Measurements from ENCODE around the gene RPL32. TPM values are rescaled to one million over a fixed set of nuclear protein-coding genes. Genes with fewer than 3 reads are reported as not detected.

Gene RPL32
- total and polyA plus RNA-seq, 2 donors (not counting 3 experiments of a cell fraction or from before 2014, with no cell fraction given), result 1,075 to 1,588 TPM

GRCh38 chr3:12817343-12817710 is 24.0 kb downstream of the RPL32 start:
- no peak for FAIRE-seq

GRCh38 chr3:12816521-12817342 is 24.6 kb downstream of the RPL32 start:
- ChIA-PET POLR2A (no interaction called here), CTCF (interaction anchor here (1.4 kb wide), 1 partner anchor 25 kb away, joined by 4 read pairs; the partner anchor contains the start of gene RPL32)
- Histone ChIP-seq H3K36me3 (ENCODE audit: control insufficient read depth in 2 of 2, extremely low read depth in 1 of 2, insufficient read depth in 2 of 2, low read length in 2 of 2) (peaks cover 0 to 4% of the 10 kb centered on the region in 2 experiments), H3K4me2 (ENCODE audit: insufficient read depth, low read length) (no peak overlapping the region), H2AFZ (ENCODE audit: low read depth, low read length) (no peak overlapping the region), H3K9ac (replicated peaks; ENCODE audit: extremely low read depth, insufficient read depth, low read length) (no peak overlapping the region), H3K79me2 (ENCODE audit: control insufficient read depth, insufficient read depth, low read length) (no peaks in the 10 kb centered on the region), H3K4me1 (ENCODE audit: control insufficient read depth, extremely low read depth, insufficient read depth, low read length) (no peaks in the 10 kb centered on the region), H3K27ac (ENCODE audit: insufficient read depth, low read depth, low read length) (no peak overlapping the region), H3K9me1 (replicated peaks; ENCODE audit: control insufficient read depth, extremely low read depth, insufficient read depth, low read length) (no peaks in the 10 kb centered on the region), H3K27me3 (ENCODE audit: control insufficient read depth in 2 of 2, insufficient read depth in 2 of 2, low read length in 2 of 2) (no peaks in the 10 kb centered on the region), H3K4me3 (replicated peaks in 1 of 3; ENCODE audit: insufficient read depth in 1 of 3, low read depth in 1 of 3, low read length in 3 of 3) (no peak overlapping the region), H3K9me3 (replicated peaks; ENCODE audit: control insufficient read depth, insufficient read depth, low read length) (no peaks in the 10 kb centered on the region), H4K20me1 (replicated peaks; ENCODE audit: control insufficient read depth, extremely low read depth, insufficient read depth, low read length) (no peaks in the 10 kb centered on the region)
- intact Hi-C loops (cut with micrococcal nuclease) (no loop called here), dilution Hi-C loops (cut with MboI; ENCODE audit: extremely low pct_ligation_motif_present, low sequenced_read_pairs) (no loop called here)
- DNase-seq (ENCODE audit: low read depth, low spot score) (no peak), FAIRE-seq (no peak)
- no TSS peak for BruUV-seq (replicated peaks)
- no peak for TF ChIP-seq JUN (IDR thresholded peaks at IDR 0.05; ENCODE audit: borderline replicate concordance, insufficient read depth, insufficient read length, low read depth)
- no peak for TF ChIP-seq EZH2 (IDR thresholded peaks at IDR 0.05; ENCODE audit: borderline replicate concordance, low read depth, low read length, severe bottlenecking)
- TF ChIP-seq POLR2A (IDR thresholded peaks at IDR 0.05; ENCODE audit: low read depth, low read length), result no peak
- TF ChIP-seq, protein P1, sequence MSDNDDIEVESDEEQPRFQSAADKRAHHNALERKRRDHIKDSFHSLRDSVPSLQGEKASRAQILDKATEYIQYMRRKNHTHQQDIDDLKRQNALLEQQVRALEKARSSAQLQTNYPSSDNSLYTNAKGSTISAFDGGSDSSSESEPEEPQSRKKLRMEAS (IDR thresholded peaks at IDR 0.05; ENCODE audit: insufficient read depth, insufficient read length), result no peak
- TF ChIP-seq FOS (IDR thresholded peaks at IDR 0.05; ENCODE audit: borderline replicate concordance, insufficient read depth, low read length), result no peak
- TF ChIP-seq MYC (IDR thresholded peaks at IDR 0.05; ENCODE audit: low read depth, low read length), result no peak
- no peak for TF ChIP-seq POLR2AphosphoS5 (IDR thresholded peaks at IDR 0.05; ENCODE audit: insufficient read depth, low read depth, low read length)
- TF ChIP-seq GATA2 (IDR thresholded peaks at IDR 0.05; ENCODE audit: insufficient read depth, insufficient read length, low read depth, low read length), result no peak
- TF ChIP-seq, protein P2, sequence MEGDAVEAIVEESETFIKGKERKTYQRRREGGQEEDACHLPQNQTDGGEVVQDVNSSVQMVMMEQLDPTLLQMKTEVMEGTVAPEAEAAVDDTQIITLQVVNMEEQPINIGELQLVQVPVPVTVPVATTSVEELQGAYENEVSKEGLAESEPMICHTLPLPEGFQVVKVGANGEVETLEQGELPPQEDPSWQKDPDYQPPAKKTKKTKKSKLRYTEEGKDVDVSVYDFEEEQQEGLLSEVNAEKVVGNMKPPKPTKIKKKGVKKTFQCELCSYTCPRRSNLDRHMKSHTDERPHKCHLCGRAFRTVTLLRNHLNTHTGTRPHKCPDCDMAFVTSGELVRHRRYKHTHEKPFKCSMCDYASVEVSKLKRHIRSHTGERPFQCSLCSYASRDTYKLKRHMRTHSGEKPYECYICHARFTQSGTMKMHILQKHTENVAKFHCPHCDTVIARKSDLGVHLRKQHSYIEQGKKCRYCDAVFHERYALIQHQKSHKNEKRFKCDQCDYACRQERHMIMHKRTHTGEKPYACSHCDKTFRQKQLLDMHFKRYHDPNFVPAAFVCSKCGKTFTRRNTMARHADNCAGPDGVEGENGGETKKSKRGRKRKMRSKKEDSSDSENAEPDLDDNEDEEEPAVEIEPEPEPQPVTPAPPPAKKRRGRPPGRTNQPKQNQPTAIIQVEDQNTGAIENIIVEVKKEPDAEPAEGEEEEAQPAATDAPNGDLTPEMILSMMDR (IDR thresholded peaks at IDR 0.05; ENCODE audit: extremely low read depth in 1 of 2, insufficient read depth in 1 of 2, low read depth in 1 of 2, low read length in 2 of 2), result no peak

More at GRCh38 chr3:12817343-12817710, 24.0 kb downstream of the RPL32 start:
- Histone ChIP-seq H3K4me3 (replicated peaks in 1 of 3; ENCODE audit: insufficient read depth in 1 of 3, low read depth in 1 of 3, low read length in 3 of 3) (no peak overlapping the region), H3K9ac (replicated peaks; ENCODE audit: extremely low read depth, insufficient read depth, low read length) (no peak overlapping the region), H3K4me2 (ENCODE audit: insufficient read depth, low read length) (no peak overlapping the region), H3K27me3 (ENCODE audit: control insufficient read depth in 2 of 2, insufficient read depth in 2 of 2, low read length in 2 of 2) (no peaks in the 10 kb centered on the region), H3K9me1 (replicated peaks; ENCODE audit: control insufficient read depth, extremely low read depth, insufficient read depth, low read length) (no peaks in the 10 kb centered on the region), H3K9me3 (replicated peaks; ENCODE audit: control insufficient read depth, insufficient read depth, low read length) (no peaks in the 10 kb centered on the region), H2AFZ (ENCODE audit: low read depth, low read length) (no peak overlapping the region), H3K79me2 (ENCODE audit: control insufficient read depth, insufficient read depth, low read length) (no peaks in the 10 kb centered on the region), H3K27ac (ENCODE audit: insufficient read depth, low read depth, low read length) (no peak overlapping the region), H3K4me1 (ENCODE audit: control insufficient read depth, extremely low read depth, insufficient read depth, low read length) (no peaks in the 10 kb centered on the region), H4K20me1 (replicated peaks; ENCODE audit: control insufficient read depth, extremely low read depth, insufficient read depth, low read length) (no peaks in the 10 kb centered on the region), H3K36me3 (ENCODE audit: control insufficient read depth in 2 of 2, extremely low read depth in 1 of 2, insufficient read depth in 2 of 2, low read length in 2 of 2) (peaks cover 0 to 4% of the 10 kb centered on the region in 2 experiments)
- no TSS peak for BruUV-seq (replicated peaks)
- intact Hi-C loops (cut with micrococcal nuclease) (no loop called here), dilution Hi-C loops (cut with MboI; ENCODE audit: extremely low pct_ligation_motif_present, low sequenced_read_pairs) (no loop called here)
- ChIA-PET CTCF (interaction anchor here (1.4 kb wide), 1 partner anchor 24 kb away, joined by 4 read pairs; the partner anchor contains the start of gene RPL32), POLR2A (no interaction called here)
- DNase-seq (ENCODE audit: low read depth, low spot score), result no peak
- no peak for TF ChIP-seq MYC (IDR thresholded peaks at IDR 0.05; ENCODE audit: low read depth, low read length)

All from endothelial cell of umbilical vein (primary cell).